ENCODE data around the gene IFT25. TPM values are rescaled to one million over a fixed set of nuclear protein-coding genes. Genes with fewer than 3 reads are reported as not detected.
"Not testable (repeated sequence)": the region's sequence is repeated elsewhere in the genome, so short reads cannot be mapped to it uniquely, and the experiment has no call there.

The IFT25 gene
- 10 to 100 TPM; 15.1 to 16.6 TPM for total RNA-seq
- long read RNA-seq, partial matches to known transcripts = 0 of 2 reads
- long read RNA-seq, other reads (novel, unspliced or antisense) = 0 of 2 reads

DNA sequence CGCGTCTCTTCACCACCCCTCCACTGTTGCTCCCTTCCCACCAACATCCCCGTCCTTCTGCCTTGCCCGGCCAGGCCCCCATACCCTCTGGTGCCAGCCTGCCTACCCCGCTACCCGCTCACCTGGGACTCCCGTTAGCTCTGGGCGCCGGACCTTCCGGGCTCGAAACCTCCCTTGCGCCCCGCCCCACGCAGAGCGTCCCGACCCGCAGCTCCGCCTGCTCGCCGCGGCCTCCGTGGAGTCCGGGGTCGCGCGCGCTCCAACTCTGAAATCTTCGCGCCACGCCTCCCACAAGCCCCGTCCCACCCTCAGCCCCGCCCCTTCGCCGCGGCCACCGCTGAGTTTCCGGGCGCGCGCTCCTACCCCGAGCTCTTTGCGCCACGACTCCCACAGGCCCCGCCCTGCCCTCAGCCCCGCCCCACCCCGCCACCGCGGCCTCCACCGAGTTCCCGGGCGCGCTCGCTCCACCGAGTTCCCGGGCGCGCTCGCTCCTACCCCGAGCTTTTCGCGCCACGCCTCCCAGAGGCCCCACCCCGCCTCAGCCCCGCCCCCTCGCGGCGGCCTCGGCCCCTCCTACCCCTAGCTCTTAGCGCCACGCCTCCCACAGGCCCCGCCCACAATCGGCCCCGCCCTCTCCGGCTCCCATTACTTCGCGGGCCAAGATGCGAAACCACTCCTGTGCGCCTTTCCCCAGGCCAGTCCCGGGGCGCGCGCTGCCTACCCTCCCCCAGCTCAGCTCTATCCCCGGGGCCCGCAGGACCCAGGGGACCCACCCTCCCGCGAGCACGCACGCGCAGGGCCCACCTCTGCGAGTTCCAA lies at the start of gene IFT25:
Gene IFT25, minus strand, starts transcription at position 267 of the 819 bp plus-strand sequence. CDS start 5,617 bp downstream, outside the sequence.
- DNase-seq (peak; percentile 95), ATAC-seq (peak; percentile 92 to 95)
- intact Hi-C loops (cut with DNase I) = loop anchor here in 1 of 2 donors (5.0 kb wide), 1 partner anchor 58 kb away; the partner anchor contains the start of gene YIPF1

DNA sequence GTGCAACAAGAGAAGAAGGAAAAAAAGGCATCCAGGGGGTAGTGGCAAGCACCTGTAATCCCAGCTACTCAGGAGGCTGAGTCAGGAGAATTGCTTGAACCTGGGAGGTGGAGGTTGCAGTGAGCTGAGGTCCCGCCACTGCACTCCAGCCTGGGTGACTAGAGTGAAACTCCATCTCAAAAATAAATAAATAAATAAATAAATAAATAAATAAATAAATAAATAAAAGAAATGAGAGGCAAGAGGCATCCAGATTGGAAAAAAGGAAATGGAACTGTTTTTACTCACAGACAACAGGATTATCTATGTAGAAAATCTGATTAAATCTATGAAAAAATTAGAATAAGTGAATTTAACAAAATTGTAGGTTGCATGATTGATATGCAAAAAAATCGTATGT lies 49.0 kb upstream of the IFT25 start:
- DNase-seq; intact Hi-C loops (cut with DNase I); ATAC-seq: not testable (repeated sequence)

DNA sequence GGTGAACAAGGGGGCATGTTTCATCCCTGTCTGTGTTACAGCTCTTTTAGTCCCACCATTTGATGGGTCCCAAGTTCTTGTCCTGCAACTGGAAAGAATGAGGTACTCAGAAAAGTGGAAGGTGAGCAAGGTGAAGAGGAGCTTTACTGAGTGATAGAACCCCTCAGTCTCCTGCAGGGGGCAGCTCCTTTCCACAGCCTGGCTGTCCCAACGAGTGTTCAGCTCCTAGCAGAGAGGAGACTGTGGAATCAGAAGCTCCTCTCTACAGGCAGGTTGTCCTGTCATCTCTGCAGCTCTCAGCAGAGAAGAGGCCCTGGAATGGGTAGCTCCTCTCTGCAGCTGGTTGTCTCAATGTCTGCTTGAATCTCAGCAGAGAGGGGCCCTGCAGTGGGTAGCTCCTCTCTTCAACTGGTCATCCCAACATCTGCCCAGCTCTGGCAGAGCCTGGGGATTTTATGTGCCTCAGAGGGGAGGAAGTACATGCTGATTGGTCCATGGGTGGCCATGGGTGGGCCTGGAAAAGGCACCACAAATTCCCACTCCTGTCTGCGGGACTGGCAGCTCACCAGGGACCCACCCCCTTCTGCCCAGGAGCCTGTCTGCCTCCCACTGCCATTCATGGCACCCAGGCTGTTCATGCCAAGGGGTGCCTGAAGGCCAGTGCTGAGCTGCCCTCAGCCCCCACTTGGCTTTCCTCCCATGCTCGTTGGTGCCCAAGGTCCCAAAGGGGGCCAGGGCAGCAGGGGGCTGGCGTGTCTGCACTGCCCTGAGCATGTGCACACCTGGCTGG lies 46.8 kb upstream of the IFT25 start:
- intact Hi-C loops (cut with DNase I) = no loop called here
- DNase-seq (no peak), ATAC-seq (no peak)

DNA sequence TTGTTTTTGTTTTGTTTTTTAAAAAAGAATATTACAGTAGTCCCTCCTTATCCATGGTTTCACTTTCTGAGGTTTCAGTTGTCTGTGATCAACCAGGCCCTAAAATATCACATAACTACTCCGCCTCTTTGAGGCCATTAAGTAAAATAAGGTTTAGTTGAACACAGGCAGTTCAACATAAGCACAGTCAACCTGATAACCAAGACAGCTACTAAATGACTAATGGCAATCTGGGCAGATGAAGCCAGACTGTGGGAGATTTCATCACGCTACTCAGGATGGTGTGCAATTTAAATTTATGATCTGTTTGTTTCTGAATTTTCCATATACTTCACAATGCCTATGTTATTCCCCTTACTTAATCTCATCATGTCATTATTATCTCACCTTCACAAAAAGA lies 42.4 kb upstream of the IFT25 start:
- ATAC-seq = no peak
- intact Hi-C loops (cut with DNase I) = no loop called here

DNA sequence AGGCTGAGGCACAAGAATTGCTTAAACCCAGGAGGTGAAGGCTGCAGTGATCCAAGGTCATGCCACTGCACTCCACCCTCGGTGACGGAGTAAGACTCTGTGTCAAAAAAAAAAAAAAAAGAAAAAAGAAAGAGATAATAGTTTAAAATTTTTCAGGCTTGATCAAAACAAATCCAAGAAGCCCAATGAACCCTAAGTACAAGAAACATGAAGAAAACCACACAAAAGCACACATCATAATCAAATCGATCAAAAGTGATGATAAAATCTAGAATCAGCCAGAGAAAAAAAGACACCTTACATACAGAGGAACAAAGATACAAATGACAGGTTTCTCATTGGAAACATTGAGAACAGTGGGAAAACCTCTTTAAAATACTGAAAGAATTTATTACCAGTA lies 41.0 kb upstream of the IFT25 start:
- no peak for ATAC-seq
- intact Hi-C loops (cut with DNase I) = no loop called here
- no peak for DNase-seq

More for the DNA sequence above, 42.4 kb upstream of the IFT25 start:
- DNase-seq = no peak

DNA sequence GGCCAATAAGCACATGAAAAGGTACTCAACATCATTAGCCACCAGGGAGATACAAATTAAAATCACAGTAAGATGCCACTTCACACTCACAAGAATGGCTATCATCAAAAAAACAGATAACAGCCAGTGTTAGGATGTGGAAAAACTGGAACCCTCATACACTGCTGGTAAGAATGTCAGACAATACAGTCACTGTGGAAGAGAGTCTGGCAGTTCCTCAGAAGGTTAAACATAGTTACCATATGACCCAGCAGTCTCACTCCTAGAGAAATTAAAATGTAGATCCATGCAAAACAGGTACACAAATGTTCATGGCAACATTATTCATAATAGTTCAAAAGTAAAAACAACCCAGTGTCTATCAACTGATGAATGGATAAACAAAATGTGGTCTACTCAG lies 39.2 kb upstream of the IFT25 start:
- intact Hi-C loops (cut with DNase I) = no loop called here
- DNase-seq (no peak), ATAC-seq (peak in 1 of 2 donors; percentile 15)

DNA sequence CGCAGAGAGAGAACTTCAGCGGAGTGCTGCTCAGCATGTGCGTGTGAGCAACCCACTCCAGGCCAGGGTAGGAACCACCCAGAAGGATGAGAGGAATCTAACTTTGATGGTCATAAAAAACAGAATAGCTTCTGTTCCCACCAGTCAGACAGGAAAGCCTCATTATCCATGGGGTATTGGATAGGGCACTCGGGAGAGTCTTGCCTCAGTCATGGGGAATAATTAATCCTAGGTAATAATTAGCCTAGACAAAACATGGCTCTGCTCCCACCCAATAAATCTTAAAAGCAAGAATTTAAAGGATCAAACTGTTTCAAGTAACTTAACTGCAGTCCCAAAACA lies 37.2 kb upstream of the IFT25 start:
- ATAC-seq = no peak
- intact Hi-C loops (cut with DNase I) = no loop called here

DNA sequence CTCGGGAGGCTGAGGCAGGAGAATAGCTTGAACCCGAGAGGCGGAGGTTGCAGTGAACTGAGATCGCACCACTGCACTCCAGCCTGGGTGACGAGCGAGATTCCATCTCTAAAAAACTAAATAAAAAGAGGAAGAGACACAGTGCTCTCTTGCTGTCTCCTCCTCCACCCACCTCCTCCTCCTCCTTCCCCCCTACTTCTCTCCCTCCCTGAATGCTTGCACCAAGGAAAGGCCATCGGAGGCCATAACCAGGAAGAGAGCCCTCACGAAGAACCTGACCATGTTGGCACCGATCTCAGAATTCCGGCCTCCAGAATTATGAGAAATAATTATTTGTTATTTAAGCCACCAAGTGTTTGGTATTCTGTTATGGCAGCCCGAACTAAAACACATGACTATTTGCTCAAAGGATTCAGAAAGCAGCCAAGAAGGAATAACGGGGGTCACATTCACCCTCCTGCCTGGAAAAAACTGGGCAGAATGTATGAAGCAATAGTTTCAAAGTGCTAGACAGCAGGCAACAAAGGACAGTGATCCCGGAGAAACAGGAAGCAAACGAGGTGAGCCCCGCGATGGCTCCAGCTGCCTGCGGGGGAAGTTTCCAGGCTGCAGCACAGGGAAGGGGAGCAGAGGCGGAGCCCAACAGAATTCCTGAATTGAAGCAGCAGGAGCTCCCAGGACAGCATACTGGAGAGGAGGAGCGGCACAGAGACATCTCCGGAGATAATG lies 36.7 kb upstream of the IFT25 start:
- ATAC-seq = peak; percentile 59 to 85
- peak; percentile 49 for DNase-seq
- intact Hi-C loops (cut with DNase I) = no loop called here

More for the DNA sequence above, 37.2 kb upstream of the IFT25 start:
- no peak for DNase-seq

DNA sequence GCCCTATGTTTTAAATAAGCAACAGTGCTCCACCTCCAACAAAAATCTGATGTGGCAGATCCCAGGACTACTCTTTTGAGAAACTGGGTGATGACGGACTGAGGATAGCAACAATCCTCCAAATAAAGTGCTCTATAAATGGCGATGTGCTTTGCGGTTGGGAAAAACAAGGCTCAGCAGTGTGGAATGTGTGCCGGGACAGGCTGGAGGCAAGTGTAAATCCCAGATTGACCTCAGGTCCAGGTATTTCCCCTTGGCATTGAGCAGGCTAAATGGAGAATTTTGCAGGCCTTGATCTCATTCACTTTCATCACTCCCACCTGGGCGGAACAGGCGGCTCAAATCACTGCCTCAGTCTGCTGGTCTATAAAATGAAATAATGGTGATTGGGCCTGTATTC lies 35.7 kb upstream of the IFT25 start:
- DNase-seq (no peak), ATAC-seq (peak in 1 of 2 donors; percentile 53)
- intact Hi-C loops (cut with DNase I) = no loop called here

DNA sequence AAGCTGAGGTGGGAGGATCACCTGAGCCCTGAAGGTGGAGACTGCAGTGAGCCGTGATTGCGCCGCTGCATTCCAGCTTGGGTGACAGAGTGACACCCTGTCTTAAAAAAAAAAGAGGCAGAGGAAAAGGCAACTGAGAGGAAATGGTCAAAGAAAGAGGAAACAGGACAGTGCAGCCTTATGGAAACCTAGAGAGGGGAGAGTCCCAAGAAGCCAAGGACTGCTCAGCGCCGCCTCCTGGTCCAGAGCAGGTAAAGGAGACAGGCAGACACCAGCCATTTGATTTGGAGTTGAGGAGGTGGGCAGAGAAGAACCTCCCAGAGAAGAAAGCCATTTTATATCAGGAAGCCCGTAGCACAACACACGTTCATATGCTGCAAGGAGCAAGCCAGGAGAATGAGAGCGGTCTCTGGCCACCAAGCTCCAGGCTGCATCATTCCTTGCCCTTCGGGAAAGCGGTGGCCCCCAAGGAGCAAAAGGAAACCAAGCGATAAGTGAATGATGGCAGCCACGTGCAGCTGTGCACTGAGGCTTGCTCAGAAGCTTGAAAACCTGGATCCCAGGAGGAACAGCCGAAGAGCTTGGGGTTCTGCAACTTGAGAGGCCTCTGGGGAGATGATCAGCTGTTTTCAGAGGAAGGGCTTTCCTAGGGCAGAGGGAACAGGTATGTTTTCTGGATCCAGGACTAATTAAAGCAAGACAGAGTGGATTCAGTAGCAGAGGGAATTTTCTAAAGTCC lies 34.4 kb upstream of the IFT25 start:
- intact Hi-C loops (cut with DNase I) = no loop called here
- no peak for DNase-seq
- ATAC-seq = no peak

DNA sequence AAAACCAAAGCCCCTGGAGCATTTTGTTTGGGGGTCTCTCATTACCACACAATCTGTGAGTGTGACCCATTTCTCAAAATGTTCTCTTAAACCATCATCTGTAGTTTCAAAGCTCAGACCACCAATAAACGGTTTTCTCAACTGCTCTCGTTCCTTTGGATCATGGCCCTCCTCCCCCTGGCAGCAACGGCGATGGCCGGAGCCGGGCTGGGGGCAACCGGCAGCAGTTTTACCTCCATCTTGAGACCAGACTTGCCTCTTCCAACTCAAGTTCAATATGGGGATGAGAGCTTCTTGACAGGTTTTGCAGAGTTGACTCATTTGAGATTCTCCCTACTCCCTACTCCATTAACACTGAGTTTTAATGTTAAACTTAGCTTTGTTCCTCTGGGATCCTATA lies 30.4 kb upstream of the IFT25 start:
- DNase-seq (no peak), ATAC-seq (no peak)
- intact Hi-C loops (cut with DNase I) = no loop called here

DNA sequence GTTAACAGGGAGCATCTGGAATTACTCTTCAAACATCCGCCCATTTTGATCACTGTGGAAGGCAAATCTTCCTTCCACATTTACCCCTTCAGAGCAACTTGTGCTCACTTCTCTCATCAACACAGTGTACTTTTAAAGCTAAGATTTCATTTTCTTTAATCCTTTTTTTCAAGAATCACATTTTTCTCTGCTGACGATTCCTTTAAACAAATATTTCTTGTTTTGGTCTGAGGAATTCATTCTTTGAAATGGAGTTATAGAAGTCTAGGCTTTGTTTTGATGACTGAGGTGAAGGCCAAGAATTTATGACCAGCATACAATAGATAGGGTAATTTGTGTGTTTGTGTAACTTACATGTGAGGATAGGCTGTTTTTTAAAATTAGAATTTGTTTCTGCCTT lies 26.2 kb upstream of the IFT25 start:
- DNase-seq (no peak), ATAC-seq (no peak)
- intact Hi-C loops (cut with DNase I) = no loop called here

DNA sequence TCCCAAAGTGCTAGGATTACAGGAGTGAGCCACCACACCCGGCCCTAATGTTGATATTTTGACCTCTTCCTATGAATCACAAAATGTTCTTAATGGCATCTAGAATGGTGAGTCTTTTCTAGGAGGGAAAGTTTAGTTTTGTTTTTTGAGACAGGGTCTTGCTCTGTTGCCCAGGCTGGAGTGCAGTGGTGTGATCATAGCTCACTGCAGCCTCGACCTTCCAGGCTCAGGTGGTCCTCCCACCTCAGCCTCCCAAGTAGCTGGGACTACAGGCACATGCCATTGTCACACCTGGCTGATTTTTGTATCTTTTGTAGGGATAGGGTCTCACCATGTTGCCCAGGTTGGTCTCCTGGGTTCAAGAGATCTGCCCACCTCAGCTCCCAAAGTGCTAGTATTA lies 23.8 kb upstream of the IFT25 start:
- intact Hi-C loops (cut with DNase I); ATAC-seq: not testable (repeated sequence)

DNA sequence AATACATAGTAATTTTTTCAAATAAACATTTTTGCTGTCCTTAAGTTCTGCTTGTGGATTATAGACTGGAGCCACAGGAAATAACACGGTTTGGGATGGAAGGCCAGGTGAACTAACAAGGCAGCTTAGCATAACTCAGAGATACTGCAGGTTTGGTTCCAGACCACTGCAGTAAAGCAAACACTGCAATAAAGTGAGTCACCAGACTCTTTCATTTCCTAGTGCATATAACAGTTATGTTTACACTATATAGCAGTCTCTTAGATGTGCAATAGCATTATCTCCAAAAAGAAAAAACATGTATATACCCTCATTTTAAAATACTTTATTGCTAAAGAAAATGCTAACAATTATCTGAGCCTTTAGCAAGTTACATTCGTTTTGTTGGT lies 22.6 kb upstream of the IFT25 start:
- intact Hi-C loops (cut with DNase I) = no loop called here
- ATAC-seq = no peak
- DNase-seq = no peak

More for the DNA sequence above, 23.8 kb upstream of the IFT25 start:
- DNase-seq = not testable (repeated sequence)

DNA sequence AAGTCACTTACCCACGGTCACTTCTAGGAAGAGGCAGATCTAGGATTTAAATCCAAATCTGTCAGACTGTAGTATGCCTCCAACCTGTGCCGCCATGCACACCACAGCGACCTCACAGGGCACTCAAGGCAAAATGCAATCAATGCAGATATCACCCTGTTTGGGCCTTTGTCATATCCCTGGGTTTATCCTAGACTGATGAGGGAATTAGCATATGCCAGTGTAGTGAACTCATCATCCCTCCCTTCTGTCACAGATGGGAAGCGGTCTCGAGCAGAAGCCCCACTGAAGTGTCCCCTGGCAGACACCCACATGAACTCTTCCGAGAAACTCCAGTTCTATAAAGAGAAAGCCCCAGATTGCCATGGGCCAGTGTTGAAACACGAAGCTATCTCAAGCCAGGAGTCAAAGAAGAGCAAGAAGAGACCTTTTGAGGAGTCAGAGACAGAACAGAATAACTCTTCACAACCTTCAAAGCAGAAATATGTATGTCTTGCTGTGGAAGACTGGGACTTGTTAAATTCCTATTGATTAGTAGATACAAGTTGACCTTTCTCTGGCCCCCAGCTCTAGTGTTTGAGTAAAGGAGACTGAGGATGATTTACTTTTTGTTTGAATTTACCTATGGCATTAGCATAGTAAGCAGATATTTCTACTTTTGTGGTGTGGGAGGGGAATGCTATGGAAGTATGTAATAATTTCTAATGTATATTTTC lies 22.1 kb upstream of the IFT25 start:
- DNase-seq = no peak
- peak; percentile 34 to 63 for ATAC-seq
- intact Hi-C loops (cut with DNase I) = no loop called here

DNA sequence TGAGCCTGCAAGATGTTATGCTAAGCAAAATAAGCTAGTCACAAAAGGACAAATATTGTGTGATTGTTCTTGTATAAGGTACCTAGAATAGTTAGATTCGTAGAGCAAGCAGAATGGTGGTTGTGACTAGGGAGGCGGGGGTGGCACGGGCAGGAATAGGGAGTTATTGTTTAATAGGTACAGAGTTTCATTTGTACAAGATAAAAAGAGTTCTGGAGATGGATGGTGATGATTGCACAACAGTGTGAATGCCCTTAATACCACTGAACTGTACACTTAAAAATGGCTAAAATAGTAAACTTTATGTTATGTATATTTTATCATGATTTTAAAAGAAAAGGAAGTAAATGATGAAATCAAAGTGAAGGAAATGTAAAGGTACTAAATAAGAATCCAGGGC lies 21.3 kb upstream of the IFT25 start:
- intact Hi-C loops (cut with DNase I) = no loop called here
- ATAC-seq = no peak
- no peak for DNase-seq

DNA sequence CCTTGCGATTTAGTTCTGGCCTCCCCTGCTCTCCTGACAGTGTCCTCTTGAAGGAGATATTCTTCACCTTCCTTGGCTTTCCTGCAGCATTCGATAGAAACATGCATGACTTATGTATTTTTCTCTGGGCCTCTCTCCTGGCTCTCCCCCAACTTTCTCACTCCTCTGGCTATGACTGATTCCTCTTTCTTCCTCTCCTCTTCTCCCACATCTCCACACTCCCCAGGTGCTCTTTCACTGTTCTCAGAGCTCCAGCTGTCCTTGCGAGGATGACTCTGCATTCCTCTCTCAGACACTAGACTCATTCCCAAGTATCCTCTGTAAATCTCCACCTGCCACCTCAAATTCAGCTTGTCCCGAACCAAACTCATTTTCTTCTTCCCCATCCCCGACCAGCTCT lies 18.6 kb upstream of the IFT25 start:
- DNase-seq (no peak), ATAC-seq (no peak)
- intact Hi-C loops (cut with DNase I) = no loop called here

DNA sequence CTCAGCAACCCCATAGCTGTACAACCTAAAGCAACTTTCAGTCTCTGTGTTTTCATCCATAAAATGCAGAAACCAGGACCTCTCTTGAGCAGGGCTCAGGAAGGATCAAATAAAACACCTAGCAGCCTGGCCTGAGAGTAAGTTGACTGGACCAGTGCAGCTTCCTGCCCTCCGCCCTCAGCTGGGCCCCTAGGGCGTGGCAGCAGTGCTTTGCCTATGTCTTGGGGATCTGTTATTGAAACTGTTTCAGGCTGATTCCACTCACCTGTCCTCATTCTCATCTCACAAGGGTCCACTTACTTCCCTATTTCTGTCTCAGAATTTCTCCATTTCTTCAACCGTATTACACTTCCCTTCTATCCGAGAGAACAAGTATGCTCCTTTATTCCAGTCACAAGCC lies 18.0 kb upstream of the IFT25 start:
- DNase-seq (no peak), ATAC-seq (no peak)
- intact Hi-C loops (cut with DNase I) = no loop called here
